GM10266 (cell line): ENCODE measurements around the gene ADCY5.

Experiments
- DNase-seq: peaks from one replicate; pipeline ENCODE4 v3.0.0; 2012; ENCODE audit errors: extremely low spot score
- CTCF ChIP-seq: IDR thresholded peaks from 2 replicates; pipeline ENCODE4 v1.5.1; 2012; ENCODE audit warnings: mild to moderate bottlenecking, low read depth; ENCODE audit not compliant: control insufficient read depth, insufficient read depth; ENCODE audit errors: missing control alignments

The ADCY5 gene

DNA sequence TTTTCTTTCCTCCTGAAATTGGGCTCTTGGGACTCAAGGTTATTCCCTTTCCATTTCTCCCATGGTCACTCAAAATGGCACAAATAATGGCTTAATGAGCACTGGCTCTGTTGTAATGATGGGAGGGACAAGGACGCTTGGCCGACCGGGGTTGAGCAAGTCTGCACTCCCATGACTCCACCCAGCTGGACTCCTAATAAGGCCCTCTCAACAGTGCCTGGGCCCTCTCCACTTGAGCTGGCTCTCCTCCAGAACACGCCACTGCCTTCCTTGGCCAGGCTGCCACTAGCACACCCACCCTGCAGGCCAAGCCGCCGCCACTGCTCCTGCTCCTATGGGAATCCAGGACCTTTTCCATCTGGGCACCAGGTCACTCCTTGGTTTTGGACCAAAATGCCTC is 42.3 kb downstream of the ADCY5 start:
- no peak for DNase-seq
- no peak for TF ChIP-seq CTCF

GRCh38 chr3:123405936-123406510 is 42.9 kb downstream of the ADCY5 start:
- TF ChIP-seq CTCF, result no peak

GRCh38 chr3:123405021-123405420 is 43.9 kb downstream of the ADCY5 start:
- TF ChIP-seq CTCF, result no peak

More at GRCh38 chr3:123405936-123406510, 42.9 kb downstream of the ADCY5 start:
- no peak for DNase-seq

DNA sequence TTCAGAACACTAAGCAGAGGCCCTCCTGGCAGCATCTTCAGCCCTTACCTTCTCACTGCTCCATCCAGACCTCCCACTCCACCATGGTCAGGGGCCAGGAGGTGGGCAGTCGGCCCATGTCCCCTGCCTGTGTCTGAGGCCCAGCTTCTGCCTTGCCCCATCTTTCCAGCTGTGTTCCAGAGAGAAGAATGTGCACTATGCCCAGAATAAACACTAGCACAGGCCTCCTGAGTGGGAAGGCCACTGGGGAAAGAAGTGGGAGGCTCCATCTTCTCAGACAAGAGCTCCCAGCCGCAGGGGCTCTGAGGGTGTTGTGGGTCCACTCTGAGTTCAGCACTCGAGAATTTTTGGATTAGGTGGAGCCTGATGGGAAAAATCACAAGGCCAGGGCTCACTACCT is 44.5 kb downstream of the ADCY5 start:
- no peak for TF ChIP-seq CTCF
- DNase-seq, result no peak

More at GRCh38 chr3:123405021-123405420, 43.9 kb downstream of the ADCY5 start:
- no peak for DNase-seq

- no peak for TF ChIP-seq CTCF
- no peak for DNase-seq
Observed at GRCh38 chr3:123401836-123402530, 46.9 kb downstream of the ADCY5 start.

GRCh38 chr3:123400169-123400568 is 48.7 kb downstream of the ADCY5 start:
- no peak for DNase-seq
- no peak for TF ChIP-seq CTCF

GRCh38 chr3:123399653-123400052 is 49.2 kb downstream of the ADCY5 start:
- TF ChIP-seq CTCF, result no peak
- no peak for DNase-seq
